HG03159 (cell line): ENCODE measurements around the gene ALK.
"Not testable (repeated sequence)": the region's sequence is repeated elsewhere in the genome, so short reads cannot be mapped to it uniquely, and the experiment has no call there.

Source experiments
- ATAC-seq: cut with Tn5 transposase; IDR thresholded peaks from one replicate; pipeline ENCODE4 v1.9.1; 2021; ENCODE audit warnings: mild to moderate bottlenecking, moderate library complexity; ENCODE audit not compliant: unreplicated experiment

The ALK gene

GRCh38 chr2:29269095-29269764 is 652.2 kb downstream of the ALK start:
- ATAC-seq, result no peak

GRCh38 chr2:29267720-29268119 is 653.7 kb downstream of the ALK start:
- no peak for ATAC-seq

- ATAC-seq, result no peak
Observed at GRCh38 chr2:29263886-29264285, 657.5 kb downstream of the ALK start.

DNA sequence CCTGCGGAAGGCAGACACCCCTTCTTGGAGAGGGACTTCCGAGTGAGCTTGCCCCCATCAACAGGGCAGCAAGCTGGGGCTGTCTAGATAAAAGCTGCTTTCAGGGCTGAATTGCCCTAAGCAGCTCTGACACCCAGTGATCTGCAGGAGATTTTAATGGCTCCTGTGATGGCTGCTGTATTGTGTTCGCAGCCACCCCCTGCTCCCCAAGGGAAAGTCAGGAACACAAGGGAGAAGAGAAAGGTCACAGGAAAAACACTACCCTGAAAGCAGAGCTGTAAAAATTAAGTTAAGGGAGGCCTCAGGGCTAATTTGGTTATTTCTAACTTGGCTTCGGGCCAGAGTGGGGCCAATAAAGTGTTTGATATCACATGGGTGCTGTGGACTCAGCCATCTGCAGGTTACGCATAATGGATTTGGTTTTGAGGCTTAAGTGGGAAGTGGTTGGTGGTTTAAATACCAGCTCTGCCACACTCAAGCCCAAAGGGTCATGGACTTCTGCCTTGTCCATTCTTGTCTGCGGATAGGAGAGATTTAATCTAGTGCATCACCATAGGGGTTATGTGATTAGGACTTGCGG is 658.6 kb downstream of the ALK start:
- ATAC-seq, result no peak

- no peak for ATAC-seq
Observed at GRCh38 chr2:29261003-29261402, 660.4 kb downstream of the ALK start.

GRCh38 chr2:29260142-29260772 is 661.1 kb downstream of the ALK start:
- no peak for ATAC-seq

DNA sequence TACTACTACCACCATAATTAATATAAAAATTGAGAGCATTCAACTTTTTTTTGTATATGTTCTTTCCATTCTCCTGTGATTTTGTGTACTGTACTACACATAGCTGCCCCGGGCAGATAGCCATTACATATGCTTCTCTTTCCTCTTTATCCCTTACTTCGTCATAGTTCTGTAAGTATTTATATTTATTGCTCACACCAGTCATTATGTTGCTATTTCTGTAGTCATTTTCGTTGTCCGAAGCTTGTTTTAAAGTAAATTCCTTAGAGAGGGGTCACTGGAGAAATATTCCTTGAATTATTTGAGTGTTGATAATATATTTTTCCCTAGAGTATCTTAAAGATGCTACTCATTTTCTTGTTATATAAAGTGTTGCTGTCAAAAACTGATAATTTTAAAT is 662.2 kb downstream of the ALK start:
- ATAC-seq, result no peak

DNA sequence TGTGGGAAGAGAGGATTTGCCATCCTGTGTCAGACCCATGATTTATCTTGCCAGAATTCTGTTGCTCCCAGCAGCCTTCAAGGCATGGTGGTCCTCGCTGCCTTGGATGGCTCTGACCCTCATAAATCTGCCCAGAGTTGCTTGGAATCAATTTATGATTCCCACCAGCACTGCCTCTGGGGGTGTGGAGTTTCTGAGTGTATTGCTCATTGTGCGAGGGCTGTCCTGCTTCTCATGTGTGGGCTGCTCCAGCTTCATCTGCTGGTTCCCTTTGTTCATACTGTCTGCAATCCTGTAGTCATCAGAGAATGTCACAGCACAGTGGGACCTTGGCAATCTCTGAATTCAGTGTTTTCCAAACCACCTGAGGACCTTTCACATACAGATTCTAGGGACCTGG is 666.4 kb downstream of the ALK start:
- no peak for ATAC-seq

GRCh38 chr2:29253495-29254275 is 667.7 kb downstream of the ALK start:
- ATAC-seq, result not testable (repeated sequence)

DNA sequence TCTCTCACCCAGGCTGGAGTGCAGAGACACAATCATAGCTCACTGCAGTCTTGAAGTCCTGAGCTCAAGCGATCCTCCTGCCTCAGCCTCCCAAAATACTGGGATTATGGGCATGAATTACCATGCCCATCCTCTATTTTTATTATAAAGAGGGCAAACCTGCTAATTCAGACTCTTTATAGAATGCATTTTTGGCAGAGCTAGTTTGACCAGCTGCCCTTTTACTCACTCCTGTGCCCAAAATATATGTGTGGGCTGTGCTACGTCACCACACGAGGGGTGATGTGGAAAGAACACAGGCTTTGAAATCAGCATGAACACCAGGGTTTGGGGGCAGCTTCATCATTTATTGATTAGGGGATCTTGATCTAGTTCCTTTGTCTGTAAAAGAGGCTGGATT is 668.4 kb downstream of the ALK start:
- no peak for ATAC-seq

GRCh38 chr2:29251406-29251805 is 670.0 kb downstream of the ALK start:
- no peak for ATAC-seq

- ATAC-seq, result no peak
Observed at GRCh38 chr2:29250977-29251376, 670.4 kb downstream of the ALK start.

DNA sequence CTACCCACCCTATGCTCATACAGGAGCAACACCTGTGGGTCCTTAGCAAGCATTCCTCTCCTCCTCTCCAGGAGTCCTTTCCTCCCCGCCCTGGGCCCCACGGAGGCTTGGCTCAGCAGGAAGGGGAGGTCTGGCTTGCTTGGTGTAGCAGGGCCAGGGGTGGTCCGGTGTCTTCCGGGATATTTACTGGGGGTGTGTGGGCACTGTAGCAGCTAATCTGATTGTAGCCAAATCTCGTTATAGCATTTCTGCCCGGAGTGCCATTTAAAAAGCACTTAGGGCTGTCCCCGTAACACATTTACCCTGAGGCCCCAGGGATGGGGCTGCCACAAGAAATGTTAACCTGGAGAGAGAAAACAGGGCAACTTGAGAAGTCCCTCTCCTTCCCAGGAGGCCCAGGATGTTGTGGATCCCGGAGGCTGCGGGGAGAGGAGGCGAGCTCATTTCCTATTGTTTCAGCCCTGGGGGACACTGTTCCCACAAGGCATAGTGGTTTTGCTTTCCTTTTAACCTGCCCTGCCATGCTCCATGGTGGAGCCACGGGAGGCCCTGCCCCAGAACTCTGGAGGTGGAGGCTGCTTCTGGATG is 671.6 kb downstream of the ALK start:
- ATAC-seq, result no peak

- ATAC-seq, result no peak
Observed at GRCh38 chr2:29247336-29247914, 674.0 kb downstream of the ALK start.

DNA sequence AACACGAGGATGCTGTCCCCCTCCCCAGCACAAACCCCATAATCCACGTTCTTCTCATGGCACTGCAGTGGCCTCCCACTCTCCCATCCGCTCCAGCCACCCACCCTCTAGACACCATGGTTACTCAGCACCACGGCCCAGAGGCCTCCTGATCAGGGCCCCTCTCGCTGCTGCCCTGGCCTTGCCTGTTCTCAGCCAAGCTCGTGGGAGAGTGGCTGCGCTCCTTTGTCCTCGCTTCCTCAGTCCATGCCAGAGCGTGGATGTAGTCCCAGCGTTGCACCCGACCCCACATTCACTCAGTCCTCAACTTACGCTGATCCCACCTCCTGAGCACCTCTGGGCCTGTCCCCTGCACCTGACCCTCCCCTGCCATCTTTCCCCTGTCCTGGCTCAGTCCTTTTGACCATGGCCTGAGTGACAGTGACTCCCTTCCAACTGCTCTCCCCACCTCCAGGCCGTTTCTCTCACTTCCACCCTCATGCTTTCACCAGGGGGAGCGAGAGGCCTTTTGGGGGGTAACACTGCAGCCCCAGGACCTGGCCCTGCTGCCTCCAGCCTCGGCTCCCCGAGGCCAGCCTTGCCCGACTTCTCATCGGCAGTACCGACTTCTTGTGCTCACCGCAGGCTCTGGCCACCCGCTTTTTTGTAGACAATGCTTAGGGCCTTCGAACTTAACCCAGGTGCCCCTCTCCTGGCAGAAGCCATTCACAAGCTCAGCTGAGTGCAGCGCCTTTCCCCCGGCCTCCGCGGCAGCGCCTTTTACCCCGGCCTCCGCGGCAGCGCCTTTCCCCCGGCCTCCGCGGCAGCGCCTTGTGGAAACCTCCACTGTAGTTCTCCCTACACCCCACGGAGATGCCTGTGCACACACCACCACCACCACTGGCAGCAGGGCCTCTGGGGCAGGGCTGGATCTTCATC is 674.7 kb downstream of the ALK start:
- ATAC-seq, result no peak

DNA sequence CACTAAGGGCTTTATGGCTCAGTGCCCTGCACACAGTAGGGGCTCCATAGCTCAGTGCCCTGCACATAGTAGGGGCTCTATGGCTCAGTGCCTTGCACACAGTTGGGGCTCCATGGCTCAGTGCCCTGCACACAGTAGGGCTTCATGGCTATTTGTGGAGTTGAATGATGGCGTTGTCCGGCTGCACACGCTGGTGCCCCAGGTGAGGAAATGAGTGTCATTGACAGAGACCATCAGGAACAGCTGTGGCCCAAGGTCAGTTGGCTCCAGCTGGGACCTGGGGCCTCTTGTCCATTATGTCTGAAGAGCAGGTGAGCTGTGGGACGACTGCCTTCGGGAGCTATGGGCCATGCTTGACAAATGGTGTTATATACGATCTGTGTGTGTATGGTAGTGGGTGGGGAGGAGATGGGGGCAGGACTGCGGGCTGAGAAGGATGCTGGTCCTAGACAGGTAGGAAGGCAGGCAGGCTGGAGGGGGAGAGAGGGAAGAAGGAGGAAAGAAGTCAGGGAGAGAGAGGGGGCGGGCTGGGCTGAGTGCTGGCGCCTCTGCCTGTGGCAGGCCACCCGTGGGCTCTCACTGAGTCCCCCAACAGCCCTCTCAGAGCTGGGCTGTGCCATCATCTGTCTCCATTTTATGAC is 675.5 kb downstream of the ALK start:
- ATAC-seq, result no peak

DNA sequence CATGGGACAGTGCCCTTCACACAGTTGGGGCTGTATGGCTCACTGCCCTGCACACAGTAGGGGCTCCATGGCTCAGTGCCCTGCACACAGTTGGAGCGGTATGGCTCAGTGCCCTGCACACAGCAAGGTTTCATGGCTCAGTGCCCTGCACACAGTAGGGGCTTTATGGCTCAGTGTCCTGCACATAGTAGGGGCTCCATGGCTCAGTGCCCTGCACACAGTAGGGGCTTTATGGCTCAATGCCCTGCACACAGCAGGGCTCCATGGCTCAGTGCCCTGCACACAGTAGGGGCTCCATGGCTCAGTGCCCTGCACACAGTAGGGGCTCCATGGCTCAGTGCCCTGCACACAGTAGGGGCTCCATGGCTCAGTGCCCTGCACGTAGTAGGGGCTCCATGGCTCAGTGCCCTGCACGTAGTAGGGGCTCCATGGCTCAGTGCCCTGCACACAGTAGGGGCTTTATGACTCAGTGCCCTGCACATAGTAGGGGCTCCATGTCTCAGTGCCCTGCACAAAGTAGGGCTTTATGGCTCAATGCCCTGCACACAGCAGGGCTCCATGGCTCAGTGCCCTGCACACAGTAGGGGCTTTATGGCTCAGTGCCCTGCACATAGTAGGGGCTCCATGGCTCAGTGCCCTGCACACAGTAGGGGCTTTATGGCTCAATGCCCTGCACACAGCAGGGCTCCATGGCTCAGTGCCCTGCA is 676.2 kb downstream of the ALK start:
- ATAC-seq, result not testable (repeated sequence)

GRCh38 chr2:29242621-29243375 is 678.6 kb downstream of the ALK start:
- no peak for ATAC-seq
